B cell (primary cell): ENCODE measurements around the gene SMG1.

Experiments used
- EZH2 ChIP-seq: IDR thresholded peaks from 2 replicates; pipeline ENCODE4 v1.6.1; 2012; ENCODE audit warnings: borderline replicate concordance, low read depth, mild to moderate bottlenecking, moderate library complexity, low read length; ENCODE audit not compliant: insufficient read depth, poor library complexity, severe bottlenecking
- TF ChIP-seq, protein P1 (sequence below): fragments of 200-600 bp; IDR thresholded peaks from one replicate; pipeline ENCODE4 v1.8.0; 2022; ENCODE audit warnings: antibody characterized with exemption, mild to moderate bottlenecking

DNA sequence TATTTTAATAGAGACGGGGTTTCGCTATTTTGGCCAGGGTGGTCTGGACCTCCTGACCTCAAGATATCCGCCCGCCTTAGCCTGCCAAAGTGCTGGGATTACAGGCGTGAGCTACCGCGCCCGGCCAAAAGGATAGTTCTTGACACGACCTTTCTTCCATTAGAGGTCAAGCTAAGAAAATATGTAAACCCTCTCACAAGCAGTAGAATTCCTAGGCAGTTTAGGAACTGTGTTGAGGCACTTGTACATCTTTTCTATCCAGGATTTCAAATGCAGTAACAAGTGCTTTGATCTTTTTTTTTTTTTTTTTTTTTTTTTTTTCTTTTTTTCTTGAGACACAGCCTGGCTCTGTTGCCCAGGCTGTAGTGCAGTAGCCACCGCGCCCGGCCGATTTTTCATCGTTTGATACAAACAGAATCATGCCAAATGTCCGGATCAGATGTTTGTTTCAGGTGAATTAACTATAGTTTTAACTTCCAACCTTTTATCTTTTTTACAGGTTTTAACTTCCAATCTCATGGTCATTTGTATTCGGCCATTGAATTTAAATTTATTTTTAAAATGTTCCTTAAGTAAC lies 123.4 kb downstream of the SMG1 start:
- TF ChIP-seq, protein P1, sequence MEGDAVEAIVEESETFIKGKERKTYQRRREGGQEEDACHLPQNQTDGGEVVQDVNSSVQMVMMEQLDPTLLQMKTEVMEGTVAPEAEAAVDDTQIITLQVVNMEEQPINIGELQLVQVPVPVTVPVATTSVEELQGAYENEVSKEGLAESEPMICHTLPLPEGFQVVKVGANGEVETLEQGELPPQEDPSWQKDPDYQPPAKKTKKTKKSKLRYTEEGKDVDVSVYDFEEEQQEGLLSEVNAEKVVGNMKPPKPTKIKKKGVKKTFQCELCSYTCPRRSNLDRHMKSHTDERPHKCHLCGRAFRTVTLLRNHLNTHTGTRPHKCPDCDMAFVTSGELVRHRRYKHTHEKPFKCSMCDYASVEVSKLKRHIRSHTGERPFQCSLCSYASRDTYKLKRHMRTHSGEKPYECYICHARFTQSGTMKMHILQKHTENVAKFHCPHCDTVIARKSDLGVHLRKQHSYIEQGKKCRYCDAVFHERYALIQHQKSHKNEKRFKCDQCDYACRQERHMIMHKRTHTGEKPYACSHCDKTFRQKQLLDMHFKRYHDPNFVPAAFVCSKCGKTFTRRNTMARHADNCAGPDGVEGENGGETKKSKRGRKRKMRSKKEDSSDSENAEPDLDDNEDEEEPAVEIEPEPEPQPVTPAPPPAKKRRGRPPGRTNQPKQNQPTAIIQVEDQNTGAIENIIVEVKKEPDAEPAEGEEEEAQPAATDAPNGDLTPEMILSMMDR = peak; percentile 6
- TF ChIP-seq EZH2 = no peak
